ENCODE data around the gene SCN7A.
"Not testable (repeated sequence)": the region's sequence is repeated elsewhere in the genome, so short reads cannot be mapped to it uniquely, and the experiment has no call there.

The SCN7A gene

DNA sequence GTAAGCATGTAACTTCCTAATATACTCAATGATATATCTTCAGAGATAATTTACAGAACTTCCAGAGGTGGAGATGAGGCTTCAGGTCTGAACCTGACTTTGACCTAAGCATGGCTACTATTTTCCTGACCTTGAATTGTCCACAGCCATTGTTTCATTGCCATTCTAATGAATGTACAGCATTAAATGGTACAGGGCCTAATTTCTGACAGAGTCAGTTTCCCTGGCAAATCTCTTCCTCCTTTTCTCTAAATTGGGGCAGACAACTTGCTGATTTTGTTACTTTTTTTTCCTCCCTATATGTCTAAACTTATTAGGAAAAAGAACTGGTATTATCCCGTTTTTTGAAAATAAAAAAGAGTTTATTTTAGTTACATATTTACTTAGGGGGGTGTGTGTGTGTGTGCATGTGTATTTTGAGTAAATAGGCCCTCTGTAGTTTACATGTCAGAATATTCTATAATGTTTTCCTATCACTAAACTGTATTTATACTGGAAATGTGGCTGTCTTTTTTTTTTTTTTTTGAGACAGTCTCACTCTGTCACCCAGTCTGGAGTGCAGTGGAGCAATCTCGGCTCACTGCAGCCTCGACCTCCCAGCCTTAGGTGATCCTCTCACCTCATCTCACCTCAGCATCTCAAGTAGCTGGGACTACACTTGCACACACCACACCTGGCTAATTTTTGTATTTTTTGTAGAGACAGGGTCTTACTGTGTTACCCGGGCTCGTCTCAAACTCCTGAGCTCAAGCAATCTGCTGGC is 75.0 kb downstream of the SCN7A start:
- H3K27ac ChIP-seq (ENCODE audit: insufficient read depth in 1 of 2, low read depth in 1 of 2, low read length in 2 of 2, poor library complexity in 1 of 2, severe bottlenecking in 2 of 2): no peak overlapping the region
- H3K4me3 ChIP-seq (ENCODE audit: control insufficient read depth in 1 of 7, extremely low read depth in 1 of 7, insufficient read depth in 4 of 7, low read depth in 2 of 7, low read length in 6 of 7): no peak overlapping the region
- no peak for DNase-seq
- no peaks in the 10 kb centered on the region for H3K36me3 ChIP-seq (ENCODE audit: control insufficient read depth in 4 of 4, insufficient read depth in 4 of 4, low read length in 3 of 4)
- H3K27me3 ChIP-seq (replicated peaks in 2 of 5; ENCODE audit: control insufficient read depth in 4 of 5, insufficient read depth in 5 of 5, low read length in 4 of 5): no peaks in the 10 kb centered on the region
- WGBS (ENCODE audit: insufficient coverage): 81% methylated on average over 2 of the region's 5 CpGs
- POLR2A ChIA-PET: no interaction called here
- no peaks in the 10 kb centered on the region for H3K4me1 ChIP-seq (ENCODE audit: control extremely low read depth in 1 of 4, control insufficient read depth in 4 of 4, insufficient read depth in 4 of 4, low read length in 3 of 4)
- CTCF ChIA-PET: interaction anchor here (1.0 to 1.1 kb wide), 3 partner anchors 58 to 98 kb away, joined by 3 to 6 read pairs (median 5); no protein-coding TSS in a partner anchor
- no peaks in the 10 kb centered on the region for H3K9me3 ChIP-seq (ENCODE audit: control extremely low read depth in 1 of 5, control insufficient read depth in 4 of 5, insufficient read depth in 2 of 5, low read depth in 1 of 5, low read length in 4 of 5)

DNA sequence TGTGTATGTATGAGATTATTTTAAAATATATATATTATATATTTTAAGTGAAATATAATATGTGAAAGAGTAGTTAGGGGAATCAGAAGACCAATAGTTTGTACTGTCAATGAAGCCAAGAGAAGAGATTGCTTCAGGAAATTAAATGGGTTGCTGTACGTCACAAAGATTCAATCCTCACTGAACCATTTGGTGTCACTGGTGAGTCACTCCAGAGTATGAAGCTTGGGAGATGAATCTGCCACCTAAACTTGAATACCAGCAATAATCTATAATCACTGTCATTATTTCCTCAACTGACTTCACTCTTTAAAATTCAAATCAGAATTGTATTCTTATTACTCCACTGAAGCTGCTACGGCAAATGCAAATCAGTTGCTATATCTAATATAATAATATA is 76.4 kb downstream of the SCN7A start:
- H3K4me1 ChIP-seq (ENCODE audit: control extremely low read depth in 1 of 4, control insufficient read depth in 4 of 4, insufficient read depth in 4 of 4, low read length in 3 of 4): no peaks in the 10 kb centered on the region
- no CpG with 5 or more reads among the region's 2 CpGs for WGBS (ENCODE audit: insufficient coverage)
- H3K9me3 ChIP-seq (ENCODE audit: control extremely low read depth in 1 of 5, control insufficient read depth in 4 of 5, insufficient read depth in 2 of 5, low read depth in 1 of 5, low read length in 4 of 5): no peaks in the 10 kb centered on the region
- ChIA-PET POLR2A (no interaction called here), CTCF (interaction anchor here (0.7 to 1.4 kb wide), 4 partner anchors 9 to 22 kb away, joined by 3 to 4 read pairs (median 3); no protein-coding TSS in a partner anchor)
- H3K36me3 ChIP-seq (ENCODE audit: control insufficient read depth in 4 of 4, insufficient read depth in 4 of 4, low read length in 3 of 4): no peaks in the 10 kb centered on the region
- peak; percentile 29 to 54 (median 52) for DNase-seq
- H3K4me3 ChIP-seq (ENCODE audit: control insufficient read depth in 1 of 7, extremely low read depth in 1 of 7, insufficient read depth in 4 of 7, low read depth in 2 of 7, low read length in 6 of 7): no peak overlapping the region
- no peaks in the 10 kb centered on the region for H3K27me3 ChIP-seq (replicated peaks in 2 of 5; ENCODE audit: control insufficient read depth in 4 of 5, insufficient read depth in 5 of 5, low read length in 4 of 5)
- no peak overlapping the region for H3K27ac ChIP-seq (ENCODE audit: insufficient read depth in 1 of 2, low read depth in 1 of 2, low read length in 2 of 2, poor library complexity in 1 of 2, severe bottlenecking in 2 of 2)

DNA sequence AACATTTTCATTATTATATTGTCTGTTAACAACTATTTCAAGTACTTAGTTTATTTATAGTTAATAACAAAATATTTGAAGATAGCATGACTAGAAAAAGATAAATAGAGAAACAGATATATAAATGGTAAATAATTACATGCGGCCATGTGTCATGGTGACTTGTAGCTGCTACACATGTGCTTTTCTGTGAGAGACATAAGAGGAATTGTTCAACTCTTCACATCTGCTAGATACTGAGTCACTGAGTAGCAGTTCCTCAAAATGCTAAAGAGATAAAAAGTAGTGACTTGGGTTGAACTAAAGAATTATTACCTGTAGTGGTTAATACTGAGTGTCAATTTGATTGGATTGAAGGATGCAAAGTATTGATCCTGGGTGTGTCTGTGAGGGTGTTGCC is 80.8 kb downstream of the SCN7A start:
- Histone ChIP-seq H3K36me3 (ENCODE audit: control insufficient read depth in 4 of 4, insufficient read depth in 4 of 4, low read length in 3 of 4) (no peaks in the 10 kb centered on the region), H3K4me3 (ENCODE audit: control insufficient read depth in 1 of 7, extremely low read depth in 1 of 7, insufficient read depth in 4 of 7, low read depth in 2 of 7, low read length in 6 of 7) (no peak overlapping the region), H3K27me3 (replicated peaks in 2 of 5; ENCODE audit: control insufficient read depth in 4 of 5, insufficient read depth in 5 of 5, low read length in 4 of 5) (no peaks in the 10 kb centered on the region), H3K27ac (ENCODE audit: insufficient read depth in 1 of 2, low read depth in 1 of 2, low read length in 2 of 2, poor library complexity in 1 of 2, severe bottlenecking in 2 of 2) (no peak overlapping the region), H3K4me1 (ENCODE audit: control extremely low read depth in 1 of 4, control insufficient read depth in 4 of 4, insufficient read depth in 4 of 4, low read length in 3 of 4) (no peaks in the 10 kb centered on the region), H3K9me3 (ENCODE audit: control extremely low read depth in 1 of 5, control insufficient read depth in 4 of 5, insufficient read depth in 2 of 5, low read depth in 1 of 5, low read length in 4 of 5) (no peaks in the 10 kb centered on the region)
- CTCF ChIA-PET: no interaction called here
- WGBS (ENCODE audit: insufficient coverage): 80% methylated on average over 1 of the region's 1 CpG
- peak in 2 of 3 donors; percentile 25 to 41 for DNase-seq
- POLR2A ChIA-PET: no interaction called here

DNA sequence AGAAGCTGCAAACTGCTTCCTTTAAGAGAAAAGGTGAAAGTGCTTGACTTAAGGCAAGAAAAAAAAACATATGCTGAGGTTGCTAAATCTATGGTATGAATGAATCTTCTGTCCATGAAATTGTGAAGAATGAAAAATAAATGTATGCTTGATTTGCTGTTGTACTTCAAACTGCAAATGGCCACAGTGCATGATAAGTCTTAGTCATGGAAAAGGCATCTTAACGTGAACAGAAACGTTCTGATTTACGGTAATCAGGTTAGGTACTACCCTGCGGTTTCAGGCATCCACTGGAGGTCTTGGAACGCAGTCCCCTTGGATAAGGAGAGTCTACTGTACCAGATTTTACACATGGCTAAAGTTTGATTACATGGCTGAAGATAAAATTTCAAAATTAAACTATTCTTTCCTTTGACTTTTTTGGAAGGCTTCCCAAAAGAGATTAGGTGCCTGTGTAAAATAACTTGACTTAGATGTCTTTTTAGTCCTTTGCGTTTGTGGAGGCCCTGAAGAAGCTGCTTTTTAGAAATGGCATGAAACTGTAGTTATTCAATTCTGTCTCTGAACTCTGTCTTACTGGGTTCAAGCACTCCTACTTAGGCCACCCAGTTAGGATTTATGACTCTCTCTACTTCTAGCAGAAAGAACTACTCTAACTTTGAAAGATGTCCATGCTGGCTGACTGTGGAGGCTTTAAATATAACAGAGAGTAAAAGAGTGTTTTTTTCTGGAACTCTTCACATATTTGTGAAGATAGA is 82.4 kb downstream of the SCN7A start:
- POLR2A ChIA-PET: no interaction called here
- CTCF ChIA-PET: interaction anchor here (0.7 kb wide), 1 partner anchor 26 kb away, joined by 3 read pairs; no protein-coding TSS in a partner anchor
- Histone ChIP-seq H3K4me1 (ENCODE audit: control extremely low read depth in 1 of 4, control insufficient read depth in 4 of 4, insufficient read depth in 4 of 4, low read length in 3 of 4) (peaks cover 0 to 3% (median 0%) of the 10 kb centered on the region in 4 experiments), H3K27ac (ENCODE audit: insufficient read depth in 1 of 2, low read depth in 1 of 2, low read length in 2 of 2, poor library complexity in 1 of 2, severe bottlenecking in 2 of 2) (no peak overlapping the region), H3K36me3 (ENCODE audit: control insufficient read depth in 4 of 4, insufficient read depth in 4 of 4, low read length in 3 of 4) (no peaks in the 10 kb centered on the region), H3K9me3 (ENCODE audit: control extremely low read depth in 1 of 5, control insufficient read depth in 4 of 5, insufficient read depth in 2 of 5, low read depth in 1 of 5, low read length in 4 of 5) (no peaks in the 10 kb centered on the region), H3K27me3 (replicated peaks in 2 of 5; ENCODE audit: control insufficient read depth in 4 of 5, insufficient read depth in 5 of 5, low read length in 4 of 5) (no peaks in the 10 kb centered on the region), H3K4me3 (ENCODE audit: control insufficient read depth in 1 of 7, extremely low read depth in 1 of 7, insufficient read depth in 4 of 7, low read depth in 2 of 7, low read length in 6 of 7) (no peak overlapping the region)
- DNase-seq: no peak
- WGBS (ENCODE audit: insufficient coverage): 100% methylated on average over 4 of the region's 6 CpGs

DNA sequence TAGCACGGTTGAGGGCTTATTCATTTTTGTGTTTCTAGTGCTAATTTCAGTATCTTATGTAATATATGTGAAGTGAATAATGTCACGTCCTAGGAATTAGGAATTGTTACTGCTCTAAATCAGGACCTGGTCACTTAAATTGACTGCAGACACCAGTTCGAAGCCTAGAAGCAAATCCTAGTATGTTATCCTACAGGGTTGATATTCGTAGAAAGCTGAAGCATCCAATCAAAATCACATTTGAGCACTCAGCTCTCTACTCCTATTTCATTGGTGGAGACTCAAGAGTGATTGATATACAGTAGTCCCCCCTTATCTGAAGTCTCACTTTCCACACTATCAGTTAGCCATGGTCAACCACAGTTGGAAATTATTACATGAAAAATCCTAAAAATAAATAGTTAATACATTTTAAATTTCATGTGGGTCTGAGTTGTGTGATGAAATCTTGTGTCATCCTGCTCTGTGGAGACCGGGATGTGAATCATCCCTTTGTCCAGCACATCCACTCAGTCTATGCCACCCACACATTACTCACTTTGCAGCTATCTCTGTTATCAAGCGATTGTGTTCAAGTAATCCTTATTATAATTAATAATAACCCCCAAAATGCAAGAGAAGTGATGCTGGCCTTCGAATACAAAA is 83.1 kb downstream of the SCN7A start:
- 100% methylated on average over 2 of the region's 7 CpGs for WGBS (ENCODE audit: insufficient coverage)
- Histone ChIP-seq H3K9me3 (ENCODE audit: control extremely low read depth in 1 of 5, control insufficient read depth in 4 of 5, insufficient read depth in 2 of 5, low read depth in 1 of 5, low read length in 4 of 5) (no peaks in the 10 kb centered on the region), H3K4me3 (ENCODE audit: control insufficient read depth in 1 of 7, extremely low read depth in 1 of 7, insufficient read depth in 4 of 7, low read depth in 2 of 7, low read length in 6 of 7) (no peak overlapping the region), H3K4me1 (ENCODE audit: control extremely low read depth in 1 of 4, control insufficient read depth in 4 of 4, insufficient read depth in 4 of 4, low read length in 3 of 4) (peaks cover 0 to 3% (median 0%) of the 10 kb centered on the region in 4 experiments), H3K36me3 (ENCODE audit: control insufficient read depth in 4 of 4, insufficient read depth in 4 of 4, low read length in 3 of 4) (no peaks in the 10 kb centered on the region), H3K27ac (ENCODE audit: insufficient read depth in 1 of 2, low read depth in 1 of 2, low read length in 2 of 2, poor library complexity in 1 of 2, severe bottlenecking in 2 of 2) (no peak overlapping the region), H3K27me3 (replicated peaks in 2 of 5; ENCODE audit: control insufficient read depth in 4 of 5, insufficient read depth in 5 of 5, low read length in 4 of 5) (no peaks in the 10 kb centered on the region)
- no peak for DNase-seq
- POLR2A ChIA-PET: no interaction called here
- CTCF ChIA-PET: interaction anchor here (0.7 kb wide), 2 partner anchors 26 to 280 kb away, joined by 3 read pairs; no protein-coding TSS in a partner anchor

DNA sequence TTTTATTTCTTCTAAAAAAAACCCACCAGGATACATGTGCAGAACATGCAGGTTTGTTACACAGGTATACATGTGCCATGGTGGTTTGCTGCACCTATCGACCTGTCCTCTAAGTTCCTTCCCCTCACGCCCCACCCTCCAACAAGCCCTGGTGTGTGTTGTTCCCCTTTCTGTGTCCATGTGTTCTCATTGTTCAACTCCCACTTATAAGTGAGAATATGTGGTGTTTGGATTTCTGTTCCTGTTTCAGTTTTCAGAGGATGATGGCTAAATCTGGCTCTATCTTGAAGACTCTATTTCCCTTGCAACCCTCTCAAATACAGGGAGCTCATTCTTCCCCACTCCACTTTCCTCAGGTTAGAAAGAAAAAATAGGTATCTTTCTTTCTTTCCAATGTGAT is 86.3 kb downstream of the SCN7A start:
- H3K9me3 ChIP-seq (ENCODE audit: control extremely low read depth in 1 of 5, control insufficient read depth in 4 of 5, insufficient read depth in 2 of 5, low read depth in 1 of 5, low read length in 4 of 5); H3K27me3 ChIP-seq (replicated peaks in 2 of 5; ENCODE audit: control insufficient read depth in 4 of 5, insufficient read depth in 5 of 5, low read length in 4 of 5); H3K4me3 ChIP-seq (ENCODE audit: control insufficient read depth in 1 of 7, extremely low read depth in 1 of 7, insufficient read depth in 4 of 7, low read depth in 2 of 7, low read length in 6 of 7); H3K36me3 ChIP-seq (ENCODE audit: control insufficient read depth in 4 of 4, insufficient read depth in 4 of 4, low read length in 3 of 4); H3K4me1 ChIP-seq (ENCODE audit: control extremely low read depth in 1 of 4, control insufficient read depth in 4 of 4, insufficient read depth in 4 of 4, low read length in 3 of 4); POLR2A ChIA-PET; H3K27ac ChIP-seq (ENCODE audit: insufficient read depth in 1 of 2, low read depth in 1 of 2, low read length in 2 of 2, poor library complexity in 1 of 2, severe bottlenecking in 2 of 2): not testable (repeated sequence)
- peak in 2 of 3 donors; percentile 6 to 24 for DNase-seq
- CTCF ChIA-PET: interaction anchor here (1.0 kb wide), 1 partner anchor 10 kb away, joined by 4 read pairs; no protein-coding TSS in a partner anchor
- no CpG with 5 or more reads among the region's 2 CpGs for WGBS (ENCODE audit: insufficient coverage)

All from common myeloid progenitor, CD34-positive (primary cell).